GM18505 (cell line): Measurements from ENCODE around the gene ERCC4.

ENCODE experiments used
- ATAC-seq: cut with Tn5 transposase; IDR thresholded peaks from one replicate; pipeline ENCODE4 v1.9.1; 2021; ENCODE audit not compliant: unreplicated experiment
- POLR2A ChIP-seq: IDR thresholded peaks from 4 replicates; pipeline ENCODE4 v1.6.1; 2011; ENCODE audit warnings: borderline replicate concordance; ENCODE audit not compliant: insufficient read depth, insufficient read length; ENCODE audit errors: extremely low read depth

The ERCC4 gene

GRCh38 chr16:13996778-13997288 is 76.9 kb downstream of the ERCC4 start:
- no peak for ATAC-seq
- TF ChIP-seq POLR2A: no peak

DNA sequence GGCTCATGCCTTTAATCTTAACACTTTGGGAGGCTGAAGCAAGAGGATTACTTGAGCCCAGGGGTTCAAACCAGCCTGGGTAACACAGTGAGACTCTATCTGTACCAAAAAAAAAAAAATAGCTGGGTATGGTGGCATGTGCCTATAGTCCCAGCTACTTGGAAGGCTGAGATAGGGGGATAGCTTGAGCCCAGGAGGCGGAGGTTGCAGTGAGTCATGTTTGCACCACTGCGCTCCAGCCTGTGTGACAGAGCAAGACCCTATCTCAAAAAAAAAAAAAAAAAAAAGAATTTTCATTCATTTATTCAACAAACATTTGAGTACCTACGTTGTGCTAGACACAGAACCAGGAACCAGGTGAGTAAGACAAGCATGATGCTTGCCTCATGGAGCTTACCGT is 77.6 kb downstream of the ERCC4 start:
- ATAC-seq: no peak
- no peak for TF ChIP-seq POLR2A

DNA sequence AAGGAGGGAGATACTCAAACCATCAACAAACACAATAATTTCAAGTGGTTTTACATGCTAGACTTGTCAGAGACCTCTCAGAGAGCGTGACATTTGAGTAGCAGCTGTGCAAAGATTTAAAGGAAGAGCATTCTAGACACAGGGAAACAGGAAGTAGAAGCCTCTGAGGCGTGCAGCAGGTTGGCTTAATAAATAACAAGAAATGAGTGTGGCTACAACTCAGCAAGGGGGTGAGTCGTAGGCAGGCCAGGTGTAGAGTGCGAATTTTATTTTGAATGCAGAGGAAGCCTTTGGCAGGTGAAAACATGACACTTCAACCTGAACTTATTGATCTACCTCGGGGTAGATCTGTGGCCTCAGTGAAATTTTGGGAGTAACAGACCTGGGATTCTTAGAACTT is 78.0 kb downstream of the ERCC4 start:
- no peak for TF ChIP-seq POLR2A
- ATAC-seq: peak; percentile 85

GRCh38 chr16:13999071-13999894 is 79.3 kb downstream of the ERCC4 start:
- ATAC-seq: no peak
- no peak for TF ChIP-seq POLR2A

GRCh38 chr16:13999895-14000425 is 80.0 kb downstream of the ERCC4 start:
- no peak for ATAC-seq
- TF ChIP-seq POLR2A: no peak

- no peak for TF ChIP-seq POLR2A
- no peak for ATAC-seq
Measured at GRCh38 chr16:14001521-14001920, 81.6 kb downstream of the ERCC4 start.
